ENCODE measurements around the gene FAM43B.

GRCh38 chr1:20534659-20535417 is 17.5 kb upstream of the FAM43B start:
- TF ChIP-seq CTCF (IDR thresholded peaks at IDR 0.05) (no peak), POLR2A (IDR thresholded peaks at IDR 0.05) (no peak)

All from esophagus squamous epithelium (tissue), 4 donors.